HEK293T (cell line): ENCODE measurements around the gene BCL2L1.

Experiments
- CTCF ChIA-PET: fragments of 350-600 bp; formaldehyde crosslinking; extraction: SDS; loops from one replicate; lab custom pipeline; 2021; ENCODE audit warnings: antibody characterized with exemption, inconsistent platforms; lab: Yijun Ruan, JAX
- POLR2A ChIA-PET: fragments of 350-600 bp; formaldehyde crosslinking; extraction: SDS; loops from one replicate; lab custom pipeline; 2020; ENCODE audit warnings: antibody characterized with exemption, inconsistent platforms; lab: Yijun Ruan, JAX
- DNase-seq: peaks from one replicate; pipeline ENCODE4 v3.0.0; 2012; ENCODE audit warnings: mixed read lengths; ENCODE audit errors: extremely low spot score
- ARNT ChIP-seq: fragments of 450-650 bp; IDR thresholded peaks from 2 replicates; pipeline ENCODE4 v1.6.1; 2017; ENCODE audit warnings: mild to moderate bottlenecking
- BHLHE40 ChIP-seq: fragments of 450-650 bp; IDR thresholded peaks from 2 replicates; pipeline ENCODE4 v1.6.1; 2016; ENCODE audit warnings: mild to moderate bottlenecking, moderate library complexity, borderline replicate concordance
- CTBP1 ChIP-seq: fragments of 450-650 bp; IDR thresholded peaks from 2 replicates; pipeline ENCODE4 v1.6.1; 2016; ENCODE audit warnings: borderline replicate concordance
- ELF4 ChIP-seq: fragments of 450-650 bp; IDR thresholded peaks from 2 replicates; pipeline ENCODE4 v1.6.1; 2017; ENCODE audit warnings: antibody characterized with exemption
- FOXA1 ChIP-seq: fragments of 450-650 bp; IDR thresholded peaks from 2 replicates; pipeline ENCODE4 v1.6.1; 2016; ENCODE audit warnings: mild to moderate bottlenecking
- FOXK2 ChIP-seq: fragments of 450-650 bp; IDR thresholded peaks from 2 replicates; pipeline ENCODE4 v1.6.1; 2016; ENCODE audit warnings: mild to moderate bottlenecking
- FOXM1 ChIP-seq: fragments of 450-650 bp; IDR thresholded peaks from 2 replicates; pipeline ENCODE4 v1.6.1; 2017; ENCODE audit warnings: mild to moderate bottlenecking, borderline replicate concordance
- HDGF ChIP-seq: fragments of 450-650 bp; IDR thresholded peaks from 2 replicates; pipeline ENCODE4 v1.6.1; 2017; ENCODE audit warnings: antibody characterized with exemption, borderline replicate concordance
- L3MBTL2 ChIP-seq: fragments of 450-650 bp; conservative IDR thresholded peaks from 2 replicates; pipeline ENCODE4 v1.6.1; 2016; ENCODE audit warnings: mild to moderate bottlenecking
- LEF1 ChIP-seq: fragments of 450-650 bp; IDR thresholded peaks from 2 replicates; pipeline ENCODE4 v1.6.1; 2017; ENCODE audit warnings: mild to moderate bottlenecking, borderline replicate concordance
- NFRKB ChIP-seq: fragments of 450-650 bp; IDR thresholded peaks from 2 replicates; pipeline ENCODE4 v1.6.1; 2016; ENCODE audit warnings: mild to moderate bottlenecking, moderate library complexity
- SP1 ChIP-seq: fragments of 450-650 bp; IDR thresholded peaks from 2 replicates; pipeline ENCODE4 v1.6.1; 2017
- SUZ12 ChIP-seq: fragments of 450-650 bp; IDR thresholded peaks from 2 replicates; pipeline ENCODE4 v1.6.1; 2016; ENCODE audit warnings: mild to moderate bottlenecking
- TARDBP ChIP-seq: fragments of 450-650 bp; IDR thresholded peaks from 2 replicates; pipeline ENCODE4 v1.6.1; 2016
- ZNF384 ChIP-seq: fragments of 450-650 bp; IDR thresholded peaks from 2 replicates; pipeline ENCODE4 v1.6.1; 2016
- TF ChIP-seq, protein P1 (sequence below): fragments of 450-650 bp; IDR thresholded peaks from 2 replicates; pipeline ENCODE4 v1.6.1; 2016

BCL2L1 gene

DNA sequence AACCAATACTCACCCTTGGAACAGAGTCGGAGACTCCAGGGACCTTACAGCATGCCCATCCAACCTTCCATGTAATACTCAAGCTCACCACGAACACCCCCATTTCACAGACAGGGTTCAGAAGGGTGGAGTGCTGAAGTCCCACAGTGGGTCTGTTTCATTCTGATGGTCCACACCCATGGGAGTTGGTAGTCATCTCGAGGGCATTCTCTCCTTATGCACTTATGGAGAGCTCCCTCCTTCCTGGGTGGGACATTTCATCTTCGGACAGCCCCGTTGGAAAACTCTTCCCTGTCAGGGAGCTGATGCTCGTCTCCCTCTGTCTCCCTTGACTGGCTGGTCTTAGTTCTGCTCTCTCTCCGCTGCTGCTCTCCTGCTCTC, 46.1 kb downstream of the BCL2L1 start:
- TF ChIP-seq CTBP1 = no peak
- no peak for TF ChIP-seq ARNT
- no peak for TF ChIP-seq ELF4
- TF ChIP-seq, protein P1, sequence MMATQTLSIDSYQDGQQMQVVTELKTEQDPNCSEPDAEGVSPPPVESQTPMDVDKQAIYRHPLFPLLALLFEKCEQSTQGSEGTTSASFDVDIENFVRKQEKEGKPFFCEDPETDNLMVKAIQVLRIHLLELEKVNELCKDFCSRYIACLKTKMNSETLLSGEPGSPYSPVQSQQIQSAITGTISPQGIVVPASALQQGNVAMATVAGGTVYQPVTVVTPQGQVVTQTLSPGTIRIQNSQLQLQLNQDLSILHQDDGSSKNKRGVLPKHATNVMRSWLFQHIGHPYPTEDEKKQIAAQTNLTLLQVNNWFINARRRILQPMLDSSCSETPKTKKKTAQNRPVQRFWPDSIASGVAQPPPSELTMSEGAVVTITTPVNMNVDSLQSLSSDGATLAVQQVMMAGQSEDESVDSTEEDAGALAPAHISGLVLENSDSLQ = no peak
- TF ChIP-seq LEF1 = no peak
- TF ChIP-seq SP1 = no peak
- POLR2A ChIA-PET = interaction anchor here (0.9 kb wide), 1 partner anchor 45 kb away, joined by 3 read pairs; no protein-coding TSS in a partner anchor
- no peak for DNase-seq
- CTCF ChIA-PET = no interaction called here

DNA sequence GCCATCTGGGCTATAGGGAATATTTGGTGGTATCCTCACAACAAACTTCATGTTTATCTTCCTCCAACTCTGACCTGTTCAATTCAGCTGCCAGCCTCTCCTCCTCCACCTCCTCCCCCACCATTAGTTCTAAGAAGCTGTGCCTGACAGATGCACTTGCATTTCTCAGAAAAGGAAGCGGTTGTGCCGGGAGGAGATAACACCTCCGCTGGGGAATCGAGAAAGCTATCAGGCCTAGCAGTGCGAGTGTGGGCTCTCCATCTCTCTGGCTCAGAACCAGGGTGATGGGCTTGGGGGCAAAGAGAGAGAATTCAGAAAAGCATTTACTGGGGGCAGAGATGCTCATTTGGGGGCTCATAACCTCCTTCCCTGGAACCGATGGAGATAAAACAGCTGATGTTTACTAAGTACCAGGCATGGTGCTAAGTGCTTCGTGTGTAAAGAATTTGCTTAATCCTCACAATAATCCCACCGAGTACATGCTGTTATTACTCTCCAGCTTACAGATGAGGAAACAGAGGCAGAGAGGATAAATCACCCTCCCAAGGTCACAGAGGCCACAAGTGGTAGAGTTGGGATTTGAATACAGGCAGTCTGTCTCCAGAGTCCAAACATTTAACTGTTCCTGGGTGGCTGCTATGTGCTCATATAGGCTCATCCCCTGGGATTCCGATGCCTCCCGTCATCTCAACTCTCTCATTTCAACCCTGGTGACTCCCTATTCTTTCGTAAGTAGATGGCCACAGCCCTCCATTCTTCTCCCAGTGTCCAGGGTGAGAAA, 46.6 kb downstream of the BCL2L1 start:
- ChIA-PET CTCF (no interaction called here), POLR2A (interaction anchor here (0.9 to 1.1 kb wide), 2 partner anchors 22 to 46 kb away, joined by 3 read pairs; no protein-coding TSS in a partner anchor)
- TF ChIP-seq LEF1 = no peak
- TF ChIP-seq NFRKB = no peak
- TF ChIP-seq TARDBP = no peak
- no peak for TF ChIP-seq ARNT
- TF ChIP-seq SUZ12 = no peak
- no peak for TF ChIP-seq HDGF
- TF ChIP-seq, protein P1 = no peak
- TF ChIP-seq BHLHE40 = no peak
- TF ChIP-seq FOXM1 = no peak
- no peak for TF ChIP-seq ELF4
- no peak for TF ChIP-seq FOXK2
- no peak for TF ChIP-seq SP1
- no peak for TF ChIP-seq L3MBTL2
- DNase-seq = no peak

DNA sequence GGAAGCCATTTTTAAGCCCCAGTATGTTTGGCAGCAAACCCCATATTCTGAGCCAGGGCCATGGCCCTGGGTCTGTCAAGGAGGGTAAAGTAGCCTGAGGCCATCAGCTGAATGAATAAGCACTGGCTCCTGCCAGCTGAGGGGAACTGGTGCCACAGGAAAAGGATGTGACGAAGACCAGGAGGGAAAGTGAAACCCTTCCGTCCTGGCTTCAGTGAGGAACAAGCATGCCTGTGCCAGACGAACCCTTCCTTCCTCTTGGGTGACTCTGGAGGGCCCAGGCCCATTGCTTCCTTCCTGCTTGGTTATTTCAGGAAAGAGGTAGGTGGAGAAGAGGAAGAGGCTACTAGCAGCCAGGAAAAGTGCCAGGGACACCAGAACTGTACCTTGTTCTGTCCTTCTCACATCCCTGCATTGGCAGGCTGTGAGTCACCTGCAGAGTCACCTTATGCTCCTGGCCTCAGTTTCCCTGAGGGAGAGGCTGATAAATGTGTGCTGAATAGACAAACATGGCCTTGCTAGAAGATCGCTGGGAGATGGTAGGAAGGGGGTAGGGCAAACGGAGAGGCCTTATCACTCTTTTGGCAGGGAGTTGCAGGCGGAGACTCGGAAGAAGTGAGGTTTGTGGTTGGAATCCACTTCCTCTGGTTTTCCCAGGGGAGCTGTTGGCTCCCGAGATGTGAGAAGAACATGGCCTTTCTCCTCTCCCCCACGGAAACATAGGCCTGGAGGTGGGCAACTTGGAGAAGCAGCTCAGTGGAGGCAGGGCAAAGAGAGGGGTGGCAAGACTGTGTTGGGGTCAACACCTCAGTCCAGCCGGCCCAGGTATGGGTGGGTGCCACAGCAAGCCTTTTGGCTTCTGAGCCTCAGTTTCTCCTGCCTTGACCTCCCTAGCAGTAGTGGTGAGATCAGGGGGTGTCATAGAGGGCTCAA, 47.5 kb downstream of the BCL2L1 start:
- CTCF ChIA-PET = interaction anchor here (0.6 kb wide), 2 partner anchors 48 to 356 kb away, joined by 3 read pairs; no protein-coding TSS in a partner anchor
- DNase-seq = no peak
- TF ChIP-seq FOXK2 (no peak), TARDBP (no peak), SP1 (no peak), BHLHE40 (no peak), ELF4 (no peak), LEF1 (no peak), ARNT (no peak), CTBP1 (no peak), ZNF384 (no peak), FOXA1 (no peak), FOXM1 (no peak), HDGF (no peak), NFRKB (no peak)
- TF ChIP-seq, protein P1 = no peak
- POLR2A ChIA-PET = interaction anchor here (1.1 to 1.4 kb wide), 2 partner anchors 14 to 21 kb away, joined by 3 to 5 read pairs; no protein-coding TSS in a partner anchor

DNA sequence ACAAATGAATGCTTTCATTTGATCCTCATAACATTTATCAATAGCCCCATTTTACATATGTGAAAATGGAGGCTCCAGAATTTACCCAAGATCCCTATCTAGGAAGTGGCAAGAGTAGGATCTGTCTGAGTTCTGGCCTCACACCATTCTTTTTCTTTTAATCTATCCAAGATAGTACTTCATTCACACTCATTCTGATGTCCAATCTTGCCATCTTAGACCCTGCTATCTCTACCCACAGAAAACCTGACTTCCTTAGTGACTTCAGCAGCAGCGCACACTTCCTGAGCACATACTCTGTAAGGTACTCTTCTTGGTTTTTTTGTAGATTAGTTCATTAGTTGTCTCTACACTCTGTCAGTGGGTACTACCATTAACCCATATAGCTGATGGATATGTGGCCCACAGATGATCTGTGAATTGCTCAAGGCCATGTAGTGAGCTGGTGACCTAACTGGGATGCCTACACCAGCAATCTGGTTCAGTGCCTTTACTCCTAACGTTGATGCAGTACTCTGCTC, 48.7 kb downstream of the BCL2L1 start:
- ChIA-PET CTCF (interaction anchor here (0.8 kb wide), 1 partner anchor 12 kb away, joined by 6 read pairs; no protein-coding TSS in a partner anchor), POLR2A (interaction anchor here (1.4 kb wide), 1 partner anchor 13 kb away, joined by 5 read pairs; no protein-coding TSS in a partner anchor)
- TF ChIP-seq FOXA1 = no peak
- no peak for TF ChIP-seq FOXM1
- TF ChIP-seq ARNT = no peak
- no peak for TF ChIP-seq NFRKB
- no peak for TF ChIP-seq SUZ12
- no peak for TF ChIP-seq FOXK2
- TF ChIP-seq BHLHE40 = no peak
- no peak for TF ChIP-seq TARDBP
- TF ChIP-seq ZNF384 = no peak
- no peak for TF ChIP-seq HDGF
- TF ChIP-seq ELF4 = no peak
- no peak for TF ChIP-seq LEF1
- TF ChIP-seq L3MBTL2 = no peak
- TF ChIP-seq, protein P1 = no peak
- TF ChIP-seq CTBP1 = no peak
- TF ChIP-seq SP1 = no peak
- DNase-seq = no peak

DNA sequence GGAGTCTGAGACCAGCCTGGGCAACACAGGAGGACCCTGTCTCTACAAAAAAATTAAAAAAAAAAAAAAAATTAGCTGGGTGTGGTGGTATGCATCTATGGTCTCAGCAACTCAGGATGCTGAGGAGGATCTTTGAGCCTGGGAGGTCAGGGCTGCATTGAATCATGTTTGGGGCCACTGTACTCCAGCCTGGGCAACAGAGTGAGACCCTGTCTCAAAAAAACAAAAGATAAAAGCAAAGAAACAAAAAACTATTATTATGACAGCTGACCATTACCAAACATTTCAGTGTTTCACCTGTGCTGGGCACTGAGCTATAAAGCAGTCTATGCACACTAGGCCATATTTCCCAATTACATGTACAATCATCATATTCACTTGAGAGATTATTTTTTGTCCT, 49.2 kb downstream of the BCL2L1 start:
- ChIA-PET CTCF (no interaction called here), POLR2A (no interaction called here)
- DNase-seq = no peak
- TF ChIP-seq SUZ12 (no peak), FOXM1 (no peak), BHLHE40 (no peak), TARDBP (no peak), ELF4 (no peak), FOXK2 (no peak), LEF1 (no peak), ARNT (no peak), NFRKB (no peak), SP1 (no peak), HDGF (no peak), ZNF384 (no peak), CTBP1 (no peak), L3MBTL2 (no peak), FOXA1 (no peak)
- TF ChIP-seq, protein P1 = no peak
